Caco-2 (cell line): Measurements from ENCODE around the gene HMGA1. TPM values are rescaled to one million over a fixed set of nuclear protein-coding genes. Genes with fewer than 3 reads are reported as not detected.
"Not testable (repeated sequence)": the region's sequence is repeated elsewhere in the genome, so short reads cannot be mapped to it uniquely, and the experiment has no call there.

Experiments used
- BruUV-seq: library from RNA; stranded (reverse); fragments of 400-500 nt; replicated peaks from 2 replicates; lab custom pipeline; 2021; lab: Mats Ljungman, UMichigan
- CTCF ChIA-PET: fragments of 300-600 bp; sonication (Branson Sonifier 250); formaldehyde crosslinking; loops from one replicate; lab custom pipeline; 2022; ENCODE audit warnings: antibody characterized with exemption; lab: Charles Lee
- POLR2A ChIA-PET: fragments of 300-600 bp; sonication (Branson Sonifier 250); formaldehyde crosslinking; loops from one replicate; lab custom pipeline; 2022; ENCODE audit warnings: antibody characterized with exemption; lab: Charles Lee
- DNase-seq, 2 experiments: peaks; one replicate each; pipeline versions ENCODE4 v3.0.0 to v3.0.0-alpha.2; 2020 to 2022
- H3K27me3 ChIP-seq: replicated peaks from 2 replicates; pipeline ENCODE4 v1.6.0; 2011; ENCODE audit warnings: low read length; ENCODE audit not compliant: control insufficient read depth, insufficient read depth
- H3K36me3 ChIP-seq: 2 replicates; pipeline ENCODE4 v1.5.1; 2011; ENCODE audit warnings: low read length; ENCODE audit not compliant: control insufficient read depth, insufficient read depth
- H3K4me1 ChIP-seq: fragments of 250-450 bp; sonication (Bioruptor Pico); 2 replicates; pipeline ENCODE4 v1.5.1; 2020; ENCODE audit warnings: mild to moderate bottlenecking
- H3K4me3 ChIP-seq: 2 replicates; pipeline ENCODE4 v1.5.1; 2011; ENCODE audit warnings: low read depth, mild to moderate bottlenecking, control low read depth, low read length
- H3K9me3 ChIP-seq: fragments of 250-450 bp; sonication (Bioruptor Pico); 2 replicates; pipeline ENCODE4 v1.5.1; 2020; ENCODE audit warnings: mild to moderate bottlenecking, moderate library complexity
- H3K27ac Mint-ChIP-seq: one replicate; pipeline ENCODE4 v1.8.0; 2022; ENCODE audit warnings: mixed read lengths; ENCODE audit not compliant: unreplicated experiment
- H3K27me3 Mint-ChIP-seq: one replicate; pipeline ENCODE4 v1.8.0; 2022; ENCODE audit warnings: mixed read lengths; ENCODE audit not compliant: insufficient read depth, unreplicated experiment
- H3K36me3 Mint-ChIP-seq: one replicate; pipeline ENCODE4 v1.8.0; 2022; ENCODE audit warnings: mild to moderate bottlenecking, mixed read lengths; ENCODE audit not compliant: insufficient read depth, unreplicated experiment
- H3K4me1 Mint-ChIP-seq: one replicate; pipeline ENCODE4 v1.8.0; 2022; ENCODE audit warnings: low read depth, mixed read lengths; ENCODE audit not compliant: unreplicated experiment
- H3K4me3 Mint-ChIP-seq: one replicate; pipeline ENCODE4 v1.8.0; 2022; ENCODE audit warnings: mild to moderate bottlenecking, moderate library complexity, mixed read lengths; ENCODE audit not compliant: unreplicated experiment
- H3K9me3 Mint-ChIP-seq: one replicate; pipeline ENCODE4 v1.8.0; 2022; ENCODE audit warnings: mixed read lengths; ENCODE audit not compliant: unreplicated experiment
- intact Hi-C: fragments of 100-400 bp; cut with micrococcal nuclease; formaldehyde crosslinking; loops from one replicate; pipeline ENCODE4 v1.10.0; 2022; ENCODE audit not compliant: unreplicated experiment
- total RNA-seq: library from RNA; stranded (reverse); gene quantifications from 2 replicates; pipeline ENCODE4 v1.2.3, GENCODE V29; 2022
- TF ChIP-seq, protein P1 (sequence below), 2 experiments: fragments of 200-600 bp in 1 of 2; IDR thresholded peaks; 1 replicate in 1 of 2; 2 replicates in 1 of 2; pipeline versions ENCODE4 v1.5.1 to v1.8.0; 2011 to 2022; ENCODE audit warnings: antibody characterized with exemption in 1 of 2, control low read depth in 1 of 2, inconsistent platforms in 1 of 2, low read depth in 1 of 2, low read length in 1 of 2, mild to moderate bottlenecking in 1 of 2, moderate library complexity in 1 of 2; ENCODE audit not compliant: insufficient read depth in 1 of 2, severe bottlenecking in 1 of 2, unreplicated experiment in 1 of 2

HMGA1 gene
- total RNA-seq, 1 experiment from 2014 or later, result 301 TPM

DNA sequence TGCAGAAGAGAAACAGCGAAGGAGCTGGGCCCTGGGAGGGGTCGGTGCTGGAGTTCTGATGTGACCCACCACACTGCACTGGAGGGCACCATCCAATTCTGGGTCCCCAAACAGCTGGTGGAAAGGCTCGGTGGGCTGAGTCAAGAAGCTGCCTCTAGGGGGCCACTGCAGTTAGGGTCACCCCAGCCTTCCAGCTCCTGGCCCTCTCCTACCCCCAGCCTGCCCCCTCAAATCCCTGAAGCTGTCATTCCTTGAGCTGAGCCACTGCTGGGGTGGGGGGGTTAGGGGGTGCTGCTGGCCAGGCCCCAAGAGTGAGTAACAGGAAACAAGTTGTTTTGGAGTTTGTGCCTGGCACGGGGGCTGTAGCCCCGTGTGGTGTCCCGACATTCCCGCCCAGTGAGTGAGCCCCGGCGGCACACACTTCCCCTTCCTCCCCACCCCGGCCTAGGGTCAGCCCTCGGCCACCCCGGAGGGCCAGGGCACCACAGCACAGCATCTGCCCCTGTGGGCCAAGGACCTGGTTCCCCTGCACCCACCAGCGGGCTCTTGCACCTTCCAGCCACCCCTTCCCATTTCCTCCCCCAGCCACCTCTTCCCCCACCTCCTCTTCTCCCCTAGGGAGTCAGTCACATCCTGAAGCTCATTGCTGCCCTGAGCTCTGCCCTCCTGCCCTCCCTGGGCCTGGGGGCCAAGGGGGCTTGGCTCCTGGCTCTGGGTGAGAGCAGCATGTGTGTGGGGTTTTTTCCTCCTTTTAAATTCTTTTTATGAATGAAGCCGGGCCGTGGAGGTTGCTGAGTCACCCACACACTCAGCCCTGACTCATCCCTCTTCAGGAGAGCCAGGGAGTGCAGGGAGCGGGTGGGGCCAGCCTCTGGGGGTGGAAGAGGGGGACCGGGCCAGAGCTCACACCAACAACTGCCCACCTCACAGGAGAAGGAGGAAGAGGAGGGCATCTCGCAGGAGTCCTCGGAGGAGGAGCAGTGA is 7.5 kb downstream of the HMGA1 start:
- peak in 1 of 2 experiments; percentile 42 for DNase-seq
- Mint-ChIP-seq H3K27me3 (no peaks in the 10 kb centered on the region), H3K36me3 (peaks cover 56% of the 10 kb centered on the region), H3K4me1 (peaks cover 7% of the 10 kb centered on the region), H3K27ac (no peak overlapping the region), H3K4me3 (no peak overlapping the region), H3K9me3 (no peaks in the 10 kb centered on the region)
- no peak overlapping the region for H3K4me3 ChIP-seq
- ChIA-PET CTCF (interaction anchor here (0.6 to 1.0 kb wide), 3 partner anchors 171 to 182 kb away, joined by 3 to 14 read pairs (median 3); partner anchors contain the start of gene RPS10), POLR2A (no interaction called here)
- TF ChIP-seq, protein P1, sequence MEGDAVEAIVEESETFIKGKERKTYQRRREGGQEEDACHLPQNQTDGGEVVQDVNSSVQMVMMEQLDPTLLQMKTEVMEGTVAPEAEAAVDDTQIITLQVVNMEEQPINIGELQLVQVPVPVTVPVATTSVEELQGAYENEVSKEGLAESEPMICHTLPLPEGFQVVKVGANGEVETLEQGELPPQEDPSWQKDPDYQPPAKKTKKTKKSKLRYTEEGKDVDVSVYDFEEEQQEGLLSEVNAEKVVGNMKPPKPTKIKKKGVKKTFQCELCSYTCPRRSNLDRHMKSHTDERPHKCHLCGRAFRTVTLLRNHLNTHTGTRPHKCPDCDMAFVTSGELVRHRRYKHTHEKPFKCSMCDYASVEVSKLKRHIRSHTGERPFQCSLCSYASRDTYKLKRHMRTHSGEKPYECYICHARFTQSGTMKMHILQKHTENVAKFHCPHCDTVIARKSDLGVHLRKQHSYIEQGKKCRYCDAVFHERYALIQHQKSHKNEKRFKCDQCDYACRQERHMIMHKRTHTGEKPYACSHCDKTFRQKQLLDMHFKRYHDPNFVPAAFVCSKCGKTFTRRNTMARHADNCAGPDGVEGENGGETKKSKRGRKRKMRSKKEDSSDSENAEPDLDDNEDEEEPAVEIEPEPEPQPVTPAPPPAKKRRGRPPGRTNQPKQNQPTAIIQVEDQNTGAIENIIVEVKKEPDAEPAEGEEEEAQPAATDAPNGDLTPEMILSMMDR (IDR thresholded peaks at IDR 0.05; ENCODE audit: insufficient read depth in 1 of 2, low read depth in 1 of 2, low read length in 1 of 2, severe bottlenecking in 1 of 2, unreplicated experiment in 1 of 2), result peak in 1 of 2 experiments; percentile 37
- intact Hi-C loops, result loop anchor here (10.0 kb wide), 1 partner anchor 361 kb away; no protein-coding TSS in a partner anchor
- no peaks in the 10 kb centered on the region; the same call in 1 of the 2 replicates for H3K36me3 ChIP-seq
- no TSS peak for BruUV-seq
- H3K9me3 ChIP-seq, result no peaks in the 10 kb centered on the region
- H3K4me1 ChIP-seq, result peaks cover 26% of the 10 kb centered on the region
- no peaks in the 10 kb centered on the region for H3K27me3 ChIP-seq

DNA sequence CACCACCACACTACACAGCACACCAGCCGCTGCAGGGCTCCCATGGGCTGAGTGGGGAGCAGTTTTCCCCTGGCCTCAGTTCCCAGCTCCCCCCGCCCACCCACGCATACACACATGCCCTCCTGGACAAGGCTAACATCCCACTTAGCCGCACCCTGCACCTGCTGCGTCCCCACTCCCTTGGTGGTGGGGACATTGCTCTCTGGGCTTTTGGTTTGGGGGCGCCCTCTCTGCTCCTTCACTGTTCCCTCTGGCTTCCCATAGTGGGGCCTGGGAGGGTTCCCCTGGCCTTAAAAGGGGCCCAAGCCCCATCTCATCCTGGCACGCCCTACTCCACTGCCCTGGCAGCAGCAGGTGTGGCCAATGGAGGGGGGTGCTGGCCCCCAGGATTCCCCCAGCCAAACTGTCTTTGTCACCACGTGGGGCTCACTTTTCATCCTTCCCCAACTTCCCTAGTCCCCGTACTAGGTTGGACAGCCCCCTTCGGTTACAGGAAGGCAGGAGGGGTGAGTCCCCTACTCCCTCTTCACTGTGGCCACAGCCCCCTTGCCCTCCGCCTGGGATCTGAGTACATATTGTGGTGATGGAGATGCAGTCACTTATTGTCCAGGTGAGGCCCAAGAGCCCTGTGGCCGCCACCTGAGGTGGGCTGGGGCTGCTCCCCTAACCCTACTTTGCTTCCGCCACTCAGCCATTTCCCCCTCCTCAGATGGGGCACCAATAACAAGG is 8.5 kb downstream of the HMGA1 start:
- BruUV-seq, result TSS peak; percentile 58
- H3K36me3 ChIP-seq, H3K9me3 Mint-ChIP-seq, H3K4me1 Mint-ChIP-seq, POLR2A ChIA-PET, H3K27me3 ChIP-seq, H3K27me3 Mint-ChIP-seq, DNase-seq, H3K4me3 ChIP-seq, H3K9me3 ChIP-seq: not testable (repeated sequence)
- intact Hi-C loops, result loop anchor here (5.0 to 10.0 kb wide), 2 partner anchors 48 to 360 kb away; no protein-coding TSS in a partner anchor
- H3K4me1 ChIP-seq, result peaks cover 16% of the 10 kb centered on the region
- peak overlapping the region; percentile 8 for H3K4me3 Mint-ChIP-seq
- CTCF ChIA-PET, result interaction anchor here (1.0 kb wide), 1 partner anchor 170 kb away, joined by 3 read pairs; no protein-coding TSS in a partner anchor
- H3K27ac Mint-ChIP-seq, result peak overlapping the region; percentile 45
- peaks cover 56% of the 10 kb centered on the region for H3K36me3 Mint-ChIP-seq

DNA sequence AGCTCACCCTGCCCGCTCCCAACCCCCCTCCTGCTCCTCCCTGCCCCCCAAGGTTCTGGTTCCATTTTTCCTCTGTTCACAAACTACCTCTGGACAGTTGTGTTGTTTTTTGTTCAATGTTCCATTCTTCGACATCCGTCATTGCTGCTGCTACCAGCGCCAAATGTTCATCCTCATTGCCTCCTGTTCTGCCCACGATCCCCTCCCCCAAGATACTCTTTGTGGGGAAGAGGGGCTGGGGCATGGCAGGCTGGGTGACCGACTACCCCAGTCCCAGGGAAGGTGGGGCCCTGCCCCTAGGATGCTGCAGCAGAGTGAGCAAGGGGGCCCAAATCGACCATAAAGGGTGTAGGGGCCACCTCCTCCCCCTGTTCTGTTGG is 9.1 kb downstream of the HMGA1 start:
- POLR2A ChIA-PET, H3K4me3 ChIP-seq, H3K27me3 ChIP-seq, H3K36me3 ChIP-seq, H3K27me3 Mint-ChIP-seq, BruUV-seq, H3K4me1 Mint-ChIP-seq, H3K27ac Mint-ChIP-seq, H3K9me3 ChIP-seq, H3K4me3 Mint-ChIP-seq, DNase-seq, H3K9me3 Mint-ChIP-seq: not testable (repeated sequence)
- H3K4me1 ChIP-seq, result peaks cover 11% of the 10 kb centered on the region
- intact Hi-C loops, result loop anchor here (5.0 to 10.0 kb wide), 2 partner anchors 48 to 359 kb away; no protein-coding TSS in a partner anchor
- peaks cover 53% of the 10 kb centered on the region for H3K36me3 Mint-ChIP-seq
- CTCF ChIA-PET, result interaction anchor here (4.9 kb wide), 1 partner anchor 170 kb away, joined by 115 read pairs; no protein-coding TSS in a partner anchor
